WTC11 (cell line): ENCODE data around the gene GBP5.

Experiments
- CBFB ChIP-seq: sonication (generic); formaldehyde crosslinking; IDR thresholded peaks from 2 replicates; pipeline ENCODE4 v1.8.1; 2022; ENCODE audit warnings: mild to moderate bottlenecking, low read depth, missing genetic modification reagents
- CREM ChIP-seq: sonication (generic); formaldehyde crosslinking; IDR thresholded peaks from 2 replicates; pipeline ENCODE4 v1.8.1; 2022; ENCODE audit warnings: mild to moderate bottlenecking, missing genetic modification reagents, moderate library complexity
- E2F4 ChIP-seq: sonication (generic); formaldehyde crosslinking; IDR thresholded peaks from 2 replicates; pipeline ENCODE4 v1.8.1; 2022; ENCODE audit warnings: low read depth, mild to moderate bottlenecking, moderate library complexity, missing genetic modification reagents, borderline replicate concordance
- GTF2I ChIP-seq: fragments of 250-450 bp; sonication (Bioruptor Pico); conservative IDR thresholded peaks from 2 replicates; pipeline ENCODE4 v1.4.0; 2021; ENCODE audit warnings: mild to moderate bottlenecking
- RORB ChIP-seq: fragments of 250-450 bp; sonication (Bioruptor Pico); IDR thresholded peaks from 2 replicates; pipeline ENCODE4 v1.9.0; 2021; ENCODE audit warnings: mild to moderate bottlenecking
- SMAD4 ChIP-seq: sonication (generic); formaldehyde crosslinking; IDR thresholded peaks from 2 replicates; pipeline ENCODE4 v1.8.0; 2022; ENCODE audit warnings: mild to moderate bottlenecking, missing genetic modification reagents
- TCF7 ChIP-seq: sonication (generic); formaldehyde crosslinking; IDR thresholded peaks from 2 replicates; pipeline ENCODE4 v1.8.0; 2022; ENCODE audit warnings: mild to moderate bottlenecking, low read depth, missing genetic modification reagents, moderate library complexity
- ZNF423 ChIP-seq: fragments of 250-450 bp; sonication (Bioruptor Pico); IDR thresholded peaks from 2 replicates; pipeline ENCODE4 v2.1.2; 2022; ENCODE audit warnings: mild to moderate bottlenecking, moderate library complexity
- TF ChIP-seq, protein P1 (sequence below): sonication (generic); formaldehyde crosslinking; conservative IDR thresholded peaks from 2 replicates; pipeline ENCODE4 v1.8.1; 2022; ENCODE audit warnings: mild to moderate bottlenecking, missing genetic modification reagents
- TF ChIP-seq, protein P2 (sequence below): fragments of 200-600 bp; IDR thresholded peaks from 2 replicates; pipeline ENCODE4 v1.8.0; 2022; ENCODE audit warnings: antibody characterized with exemption

GRCh38 chr1:89304572-89305230, 32.0 kb upstream of the GBP5 start:
- TF ChIP-seq E2F4 (no peak), CREM (CRISPR knock-in tag) (no peak), GTF2I (CRISPR knock-in tag) (no peak), RORB (CRISPR knock-in tag) (no peak), ZNF423 (CRISPR knock-in tag) (no peak), CBFB (CRISPR knock-in tag) (no peak), TCF7 (CRISPR knock-in tag) (no peak), SMAD4 (no peak)
- TF ChIP-seq, protein P1, sequence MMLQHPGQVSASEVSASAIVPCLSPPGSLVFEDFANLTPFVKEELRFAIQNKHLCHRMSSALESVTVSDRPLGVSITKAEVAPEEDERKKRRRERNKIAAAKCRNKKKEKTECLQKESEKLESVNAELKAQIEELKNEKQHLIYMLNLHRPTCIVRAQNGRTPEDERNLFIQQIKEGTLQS (CRISPR knock-in tag): no peak
- TF ChIP-seq, protein P2, sequence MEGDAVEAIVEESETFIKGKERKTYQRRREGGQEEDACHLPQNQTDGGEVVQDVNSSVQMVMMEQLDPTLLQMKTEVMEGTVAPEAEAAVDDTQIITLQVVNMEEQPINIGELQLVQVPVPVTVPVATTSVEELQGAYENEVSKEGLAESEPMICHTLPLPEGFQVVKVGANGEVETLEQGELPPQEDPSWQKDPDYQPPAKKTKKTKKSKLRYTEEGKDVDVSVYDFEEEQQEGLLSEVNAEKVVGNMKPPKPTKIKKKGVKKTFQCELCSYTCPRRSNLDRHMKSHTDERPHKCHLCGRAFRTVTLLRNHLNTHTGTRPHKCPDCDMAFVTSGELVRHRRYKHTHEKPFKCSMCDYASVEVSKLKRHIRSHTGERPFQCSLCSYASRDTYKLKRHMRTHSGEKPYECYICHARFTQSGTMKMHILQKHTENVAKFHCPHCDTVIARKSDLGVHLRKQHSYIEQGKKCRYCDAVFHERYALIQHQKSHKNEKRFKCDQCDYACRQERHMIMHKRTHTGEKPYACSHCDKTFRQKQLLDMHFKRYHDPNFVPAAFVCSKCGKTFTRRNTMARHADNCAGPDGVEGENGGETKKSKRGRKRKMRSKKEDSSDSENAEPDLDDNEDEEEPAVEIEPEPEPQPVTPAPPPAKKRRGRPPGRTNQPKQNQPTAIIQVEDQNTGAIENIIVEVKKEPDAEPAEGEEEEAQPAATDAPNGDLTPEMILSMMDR: no peak
